Ovary (tissue), 3 donors: Measurements from ENCODE around the gene UGT1A10.

ENCODE experiments used
- EP300 ChIP-seq: sonication (generic); formaldehyde crosslinking; IDR thresholded peaks from one replicate; pipeline ENCODE4 v1.6.1; 2017; ENCODE audit warnings: antibody characterized with exemption
- POLR2A ChIP-seq: fragments of 450-650 bp; IDR thresholded peaks from one replicate; pipeline ENCODE4 v1.6.1; 2017; ENCODE audit warnings: antibody characterized with exemption, mild to moderate bottlenecking, moderate library complexity
- TF ChIP-seq, protein P1 (sequence below), 3 donors: fragments of 450-650 bp in 2 of 3; fragments of 200-600 bp in 1 of 3; IDR thresholded peaks; one replicate each; pipeline versions ENCODE4 v1.5.1 to v1.8.0; 2016 to 2022; ENCODE audit warnings: antibody characterized with exemption in 3 of 3, mild to moderate bottlenecking in 1 of 3
- donor health status: DM: no; HTN: no; CAD: no.

DNA sequence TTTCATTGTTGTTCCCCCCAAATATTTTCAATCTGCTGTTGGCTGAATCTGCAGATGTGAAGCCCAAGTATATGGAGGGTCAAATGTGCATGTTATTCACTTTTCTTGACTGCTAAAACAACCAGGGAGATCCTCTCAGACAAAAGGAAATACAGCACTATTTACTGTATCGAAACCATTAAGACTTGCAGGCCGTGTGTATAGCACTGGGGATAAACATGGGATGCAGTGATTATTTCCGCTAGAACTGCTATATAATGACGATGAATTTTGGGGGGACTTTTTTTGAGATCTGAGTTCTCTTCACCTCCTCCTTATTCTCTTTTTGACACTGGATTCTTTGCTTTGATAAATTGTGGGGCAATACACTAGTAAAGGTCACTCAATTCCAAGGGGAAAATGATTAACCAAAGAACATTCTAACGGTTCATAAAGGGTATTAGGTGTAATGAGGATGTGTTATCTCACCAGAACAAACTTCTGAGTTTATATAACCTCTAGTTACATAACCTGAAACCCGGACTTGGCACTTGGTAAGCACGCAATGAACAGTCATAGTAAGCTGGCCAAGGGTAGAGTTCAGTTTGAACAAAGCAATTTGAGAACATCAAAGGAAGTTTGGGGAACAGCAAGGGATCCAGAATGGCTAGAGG lies 120.3 kb downstream of the UGT1A10 start:
- TF ChIP-seq, protein P1, sequence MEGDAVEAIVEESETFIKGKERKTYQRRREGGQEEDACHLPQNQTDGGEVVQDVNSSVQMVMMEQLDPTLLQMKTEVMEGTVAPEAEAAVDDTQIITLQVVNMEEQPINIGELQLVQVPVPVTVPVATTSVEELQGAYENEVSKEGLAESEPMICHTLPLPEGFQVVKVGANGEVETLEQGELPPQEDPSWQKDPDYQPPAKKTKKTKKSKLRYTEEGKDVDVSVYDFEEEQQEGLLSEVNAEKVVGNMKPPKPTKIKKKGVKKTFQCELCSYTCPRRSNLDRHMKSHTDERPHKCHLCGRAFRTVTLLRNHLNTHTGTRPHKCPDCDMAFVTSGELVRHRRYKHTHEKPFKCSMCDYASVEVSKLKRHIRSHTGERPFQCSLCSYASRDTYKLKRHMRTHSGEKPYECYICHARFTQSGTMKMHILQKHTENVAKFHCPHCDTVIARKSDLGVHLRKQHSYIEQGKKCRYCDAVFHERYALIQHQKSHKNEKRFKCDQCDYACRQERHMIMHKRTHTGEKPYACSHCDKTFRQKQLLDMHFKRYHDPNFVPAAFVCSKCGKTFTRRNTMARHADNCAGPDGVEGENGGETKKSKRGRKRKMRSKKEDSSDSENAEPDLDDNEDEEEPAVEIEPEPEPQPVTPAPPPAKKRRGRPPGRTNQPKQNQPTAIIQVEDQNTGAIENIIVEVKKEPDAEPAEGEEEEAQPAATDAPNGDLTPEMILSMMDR (IDR thresholded peaks at IDR 0.05) = no peak
- TF ChIP-seq POLR2A (no peak), EP300 (no peak)
